GM18873 (cell line): Measurements from ENCODE around the gene POC1B.
A peak's percentile ranks its signal among the peaks of the same experiment; 100 is the strongest.

Experiments
- ATAC-seq: cut with Tn5 transposase; IDR thresholded peaks from one replicate; pipeline ENCODE4 v1.9.1; 2021; ENCODE audit warnings: mild to moderate bottlenecking, moderate library complexity, moderate number of reproducible peaks; ENCODE audit not compliant: unreplicated experiment, low FRiP score

Gene POC1B

GRCh38 chr12:89499857-89500256 is 26.0 kb downstream of the POC1B start:
- no peak for ATAC-seq

GRCh38 chr12:89497467-89497866 is 28.4 kb downstream of the POC1B start:
- ATAC-seq = no peak

GRCh38 chr12:89497005-89497404 is 28.8 kb downstream of the POC1B start:
- ATAC-seq = no peak

- peak; percentile 66 for ATAC-seq
Observed at GRCh38 chr12:89494411-89495231, 31.2 kb downstream of the POC1B start.

- ATAC-seq = no peak
Observed at GRCh38 chr12:89493670-89494302, 32.1 kb downstream of the POC1B start.

- no peak for ATAC-seq
Observed at GRCh38 chr12:89492883-89493282, 33.0 kb downstream of the POC1B start.

- ATAC-seq = no peak
Observed at GRCh38 chr12:89490922-89491321, 34.9 kb downstream of the POC1B start.

GRCh38 chr12:89486264-89486663 is 39.6 kb downstream of the POC1B start:
- no peak for ATAC-seq

- ATAC-seq = no peak
Observed at GRCh38 chr12:89484470-89484869, 41.4 kb downstream of the POC1B start.

- ATAC-seq = no peak
Observed at GRCh38 chr12:89481213-89481914, 44.5 kb downstream of the POC1B start.

- ATAC-seq = no peak
Observed at GRCh38 chr12:89479982-89480381, 45.9 kb downstream of the POC1B start.

- ATAC-seq = no peak
Observed at GRCh38 chr12:89477633-89478279, 48.1 kb downstream of the POC1B start.

- no peak for ATAC-seq
Observed at GRCh38 chr12:89476904-89477595, 48.8 kb downstream of the POC1B start.

GRCh38 chr12:89476232-89476631 is 49.6 kb downstream of the POC1B start:
- ATAC-seq = no peak

GRCh38 chr12:89475203-89475990 is 50.5 kb downstream of the POC1B start:
- no peak for ATAC-seq

- no peak for ATAC-seq
Observed at GRCh38 chr12:89474615-89475014, 51.2 kb downstream of the POC1B start.

GRCh38 chr12:89472508-89472907 is 53.3 kb downstream of the POC1B start:
- no peak for ATAC-seq

- peak; percentile 37 for ATAC-seq
Observed at GRCh38 chr12:89470741-89471509, 54.9 kb downstream of the POC1B start.

GRCh38 chr12:89469361-89469760 is 56.5 kb downstream of the POC1B start:
- ATAC-seq = peak; percentile 69
